Effector memory CD8-positive, alpha-beta T cell (primary cell): ENCODE data around the gene SEC14L1.

Experiments
- ATAC-seq: fragments of 150-1000 bp; cut with Tn5 transposase; replicated peaks from 2 replicates; pipeline ENCODE4 v1.10.0; 2021; ENCODE audit warnings: mild to moderate bottlenecking, moderate library complexity
- DNase-seq, 3 experiments: peaks; one replicate each; pipeline ENCODE4 v3.0.0; 2021
- H3K27ac Mint-ChIP-seq, 2 donors: one replicate each; pipeline ENCODE4 v1.8.0; 2022; ENCODE audit warnings: mild to moderate bottlenecking in 2 of 2, mixed read lengths in 2 of 2, moderate library complexity in 2 of 2
- H3K27me3 Mint-ChIP-seq, 2 donors: one replicate each; pipeline ENCODE4 v1.8.0; 2022; ENCODE audit warnings: mixed read lengths in 2 of 2
- H3K36me3 Mint-ChIP-seq: one replicate; pipeline ENCODE4 v1.8.0; 2022; ENCODE audit warnings: mild to moderate bottlenecking, moderate library complexity, mixed read lengths; ENCODE audit not compliant: insufficient read depth
- H3K4me1 Mint-ChIP-seq, 2 donors: one replicate each; pipeline ENCODE4 v1.8.0; 2022; ENCODE audit warnings: low read depth in 2 of 2, mixed read lengths in 2 of 2
- H3K4me3 Mint-ChIP-seq, 2 donors: one replicate each; pipeline ENCODE4 v1.8.0; 2022; ENCODE audit warnings: mild to moderate bottlenecking in 2 of 2, mixed read lengths in 2 of 2, moderate library complexity in 2 of 2
- H3K9me3 Mint-ChIP-seq, 2 donors: one replicate each; pipeline ENCODE4 v1.8.0; 2022; ENCODE audit warnings: mixed read lengths in 2 of 2

The SEC14L1 gene

GRCh38 chr17:77229786-77230435 is 89.1 kb downstream of the SEC14L1 start:
- H3K27me3 Mint-ChIP-seq, result peaks cover 6 to 20% of the 10 kb centered on the region in 2 donors
- no peaks in the 10 kb centered on the region for H3K36me3 Mint-ChIP-seq
- DNase-seq (no peak), ATAC-seq (no peak)
- no peak overlapping the region for H3K4me3 Mint-ChIP-seq
- no peaks in the 10 kb centered on the region for H3K9me3 Mint-ChIP-seq
- H3K4me1 Mint-ChIP-seq, result no peaks in the 10 kb centered on the region
- H3K27ac Mint-ChIP-seq, result no peak overlapping the region

GRCh38 chr17:77230436-77230830 is 89.7 kb downstream of the SEC14L1 start:
- H3K27me3 Mint-ChIP-seq, result peaks cover 6 to 20% of the 10 kb centered on the region in 2 donors
- H3K36me3 Mint-ChIP-seq, result no peaks in the 10 kb centered on the region
- H3K4me1 Mint-ChIP-seq, result peaks cover 0 to 2% of the 10 kb centered on the region in 2 donors
- H3K27ac Mint-ChIP-seq, result no peak overlapping the region
- DNase-seq, result no peak
- ATAC-seq, result no peak
- no peak overlapping the region for H3K4me3 Mint-ChIP-seq
- no peaks in the 10 kb centered on the region for H3K9me3 Mint-ChIP-seq

- Mint-ChIP-seq H3K27me3 (peaks cover 6 to 20% of the 10 kb centered on the region in 2 donors), H3K4me3 (no peak overlapping the region), H3K9me3 (no peaks in the 10 kb centered on the region), H3K4me1 (peaks cover 0 to 2% of the 10 kb centered on the region in 2 donors), H3K27ac (no peak overlapping the region), H3K36me3 (no peaks in the 10 kb centered on the region)
- no peak for ATAC-seq
- DNase-seq, result no peak
These were observed 90.5 kb downstream of the SEC14L1 start for GRCh38 chr17:77231076-77231871.

- Mint-ChIP-seq H3K27me3 (peaks cover 6 to 19% of the 10 kb centered on the region in 2 donors), H3K36me3 (no peaks in the 10 kb centered on the region), H3K9me3 (no peaks in the 10 kb centered on the region), H3K4me1 (peaks cover 0 to 2% of the 10 kb centered on the region in 2 donors), H3K27ac (no peak overlapping the region), H3K4me3 (no peak overlapping the region)
- no peak for DNase-seq
- ATAC-seq, result no peak
These were observed 92.4 kb downstream of the SEC14L1 start for GRCh38 chr17:77233127-77233526.

- Mint-ChIP-seq H3K36me3 (no peaks in the 10 kb centered on the region), H3K4me1 (peaks cover 0 to 2% of the 10 kb centered on the region in 2 donors), H3K4me3 (no peak overlapping the region), H3K9me3 (no peaks in the 10 kb centered on the region), H3K27me3 (peaks cover 6 to 13% of the 10 kb centered on the region in 2 donors), H3K27ac (no peak overlapping the region)
- DNase-seq (no peak), ATAC-seq (no peak)
These were observed 93.0 kb downstream of the SEC14L1 start for GRCh38 chr17:77233635-77234334.

GRCh38 chr17:77234695-77235094 is 93.9 kb downstream of the SEC14L1 start:
- H3K36me3 Mint-ChIP-seq, result no peaks in the 10 kb centered on the region
- ATAC-seq, result no peak
- peak overlapping the region in 1 of 2 donors; percentile 60 for H3K4me3 Mint-ChIP-seq
- DNase-seq, result no peak
- peaks cover 6 to 10% of the 10 kb centered on the region in 2 donors for H3K27me3 Mint-ChIP-seq
- H3K4me1 Mint-ChIP-seq, result peaks cover 0 to 2% of the 10 kb centered on the region in 2 donors
- H3K27ac Mint-ChIP-seq, result no peak overlapping the region
- H3K9me3 Mint-ChIP-seq, result no peaks in the 10 kb centered on the region

GRCh38 chr17:77235370-77235941 is 94.7 kb downstream of the SEC14L1 start:
- H3K36me3 Mint-ChIP-seq, result no peaks in the 10 kb centered on the region
- H3K27me3 Mint-ChIP-seq, result peaks cover 6 to 11% of the 10 kb centered on the region in 2 donors
- H3K4me3 Mint-ChIP-seq, result peak overlapping the region; percentile 29 to 60
- peaks cover 0 to 2% of the 10 kb centered on the region in 2 donors for H3K4me1 Mint-ChIP-seq
- ATAC-seq (no peak), DNase-seq (no peak)
- no peak overlapping the region for H3K27ac Mint-ChIP-seq
- no peaks in the 10 kb centered on the region for H3K9me3 Mint-ChIP-seq

GRCh38 chr17:77237232-77238008 is 96.7 kb downstream of the SEC14L1 start:
- Mint-ChIP-seq H3K4me3 (no peak overlapping the region), H3K4me1 (peaks cover 0 to 2% of the 10 kb centered on the region in 2 donors), H3K27ac (no peak overlapping the region), H3K9me3 (no peaks in the 10 kb centered on the region), H3K36me3 (no peaks in the 10 kb centered on the region), H3K27me3 (peaks cover 21 to 26% of the 10 kb centered on the region in 2 donors)
- ATAC-seq (no peak), DNase-seq (no peak)

GRCh38 chr17:77240976-77241375 is 100.2 kb downstream of the SEC14L1 start:
- H3K27me3 Mint-ChIP-seq, result peaks cover 30 to 34% of the 10 kb centered on the region in 2 donors
- DNase-seq (no peak), ATAC-seq (no peak)
- H3K36me3 Mint-ChIP-seq, result no peaks in the 10 kb centered on the region
- no peaks in the 10 kb centered on the region for H3K9me3 Mint-ChIP-seq
- no peak overlapping the region for H3K4me3 Mint-ChIP-seq
- no peak overlapping the region for H3K27ac Mint-ChIP-seq
- H3K4me1 Mint-ChIP-seq, result peaks cover 0 to 4% of the 10 kb centered on the region in 2 donors

- no peak for ATAC-seq
- peaks cover 0 to 7% of the 10 kb centered on the region in 2 donors for H3K4me1 Mint-ChIP-seq
- H3K27ac Mint-ChIP-seq, result no peak overlapping the region
These were observed 101.5 kb downstream of the SEC14L1 start for GRCh38 chr17:77242118-77242851.

GRCh38 chr17:77245162-77245926 is 104.6 kb downstream of the SEC14L1 start:
- no peaks in the 10 kb centered on the region for H3K36me3 Mint-ChIP-seq
- H3K27ac Mint-ChIP-seq, result no peak overlapping the region
- no peak overlapping the region for H3K4me3 Mint-ChIP-seq
- H3K9me3 Mint-ChIP-seq, result no peaks in the 10 kb centered on the region
- ATAC-seq (no peak), DNase-seq (no peak)
- peaks cover 50 to 66% of the 10 kb centered on the region in 2 donors for H3K27me3 Mint-ChIP-seq
- H3K4me1 Mint-ChIP-seq, result peaks cover 0 to 11% of the 10 kb centered on the region in 2 donors

More at GRCh38 chr17:77242118-77242851, 101.5 kb downstream of the SEC14L1 start:
- DNase-seq, result no peak
- Mint-ChIP-seq H3K27me3 (peaks cover 30 to 40% of the 10 kb centered on the region in 2 donors), H3K36me3 (no peaks in the 10 kb centered on the region), H3K9me3 (no peaks in the 10 kb centered on the region), H3K4me3 (no peak overlapping the region)
